ENCODE results near the gene NTRK2. TPM values are rescaled to one million over a fixed set of nuclear protein-coding genes. Genes with fewer than 3 reads are reported as not detected.

Gene NTRK2
- polyA plus RNA-seq, 1 donor (not counting 4 experiments of a cell fraction or from before 2014, with no cell fraction given) = 0.08 TPM

- FAIRE-seq = no peak
- dilution Hi-C loops (cut with MboI; ENCODE audit: extremely low pct_ligation_motif_present, low sequenced_read_pairs) = no loop called here
Measured at GRCh38 chr9:84697042-84697441, 27.5 kb downstream of the NTRK2 start.

GRCh38 chr9:84697509-84698114, 28.1 kb downstream of the NTRK2 start:
- H3K9me1 ChIP-seq (ENCODE audit: control insufficient read depth, extremely low read depth, insufficient read depth, low read length) = no peaks in the 10 kb centered on the region
- no peaks in the 10 kb centered on the region for H3K9me3 ChIP-seq (ENCODE audit: control insufficient read depth, low read depth, low read length)
- no peaks in the 10 kb centered on the region for H3K36me3 ChIP-seq (ENCODE audit: control insufficient read depth in 2 of 2, extremely low read depth in 1 of 2, insufficient read depth in 2 of 2, low read length in 2 of 2)
- DNase-seq (ENCODE audit: low read depth, low spot score) (peak; percentile 17), FAIRE-seq (peak; percentile 73)
- TF ChIP-seq CTCF (optimal IDR thresholded peaks at IDR 0.05 in 1 of 3, IDR thresholded peaks at IDR 0.05 in 1 of 3, conservative IDR thresholded peaks at IDR 0.05 in 1 of 3; ENCODE audit: extremely low read depth in 1 of 3, insufficient read depth in 2 of 3, low read length in 3 of 3) = peak; percentile 89 to 97 (median 93)
- TF ChIP-seq EZH2 (IDR thresholded peaks at IDR 0.05; ENCODE audit: low read length) = no peak
- no peak overlapping the region for H3K4me2 ChIP-seq (ENCODE audit: control insufficient read depth, extremely low read depth, insufficient read depth, low read depth, low read length)
- H2AFZ ChIP-seq (ENCODE audit: control insufficient read depth, low read length) = no peak overlapping the region
- no peaks in the 10 kb centered on the region for H3K79me2 ChIP-seq (ENCODE audit: control insufficient read depth, insufficient read depth, low read length)
- H3K9ac ChIP-seq (ENCODE audit: control insufficient read depth, extremely low read depth, insufficient read depth, low read length) = no peak overlapping the region
- no peaks in the 10 kb centered on the region for H3K4me1 ChIP-seq (ENCODE audit: control insufficient read depth, extremely low read depth, insufficient read depth, low read length)
- H3K4me3 ChIP-seq (ENCODE audit: control insufficient read depth in 2 of 3, extremely low read depth in 1 of 3, insufficient read depth in 2 of 3, low read depth in 1 of 3, low read length in 3 of 3) = no peak overlapping the region
- H4K20me1 ChIP-seq (ENCODE audit: control insufficient read depth, extremely low read depth, insufficient read depth, low read length) = no peaks in the 10 kb centered on the region
- H3K27ac ChIP-seq (ENCODE audit: control insufficient read depth, insufficient read depth, low read length) = no peak overlapping the region
- no peaks in the 10 kb centered on the region for H3K27me3 ChIP-seq (ENCODE audit: control insufficient read depth, extremely low read depth, insufficient read depth, low read length)
- dilution Hi-C loops (cut with MboI; ENCODE audit: extremely low pct_ligation_motif_present, low sequenced_read_pairs) = no loop called here

More at GRCh38 chr9:84697042-84697441, 27.5 kb downstream of the NTRK2 start:
- Histone ChIP-seq H3K4me3 (ENCODE audit: control insufficient read depth in 2 of 3, extremely low read depth in 1 of 3, insufficient read depth in 2 of 3, low read depth in 1 of 3, low read length in 3 of 3) (no peak overlapping the region), H3K4me2 (ENCODE audit: control insufficient read depth, extremely low read depth, insufficient read depth, low read depth, low read length) (no peak overlapping the region), H2AFZ (ENCODE audit: control insufficient read depth, low read length) (no peak overlapping the region), H3K4me1 (ENCODE audit: control insufficient read depth, extremely low read depth, insufficient read depth, low read length) (no peaks in the 10 kb centered on the region), H3K9ac (ENCODE audit: control insufficient read depth, extremely low read depth, insufficient read depth, low read length) (no peak overlapping the region), H3K27me3 (ENCODE audit: control insufficient read depth, extremely low read depth, insufficient read depth, low read length) (no peaks in the 10 kb centered on the region), H3K9me3 (ENCODE audit: control insufficient read depth, low read depth, low read length) (no peaks in the 10 kb centered on the region), H3K79me2 (ENCODE audit: control insufficient read depth, insufficient read depth, low read length) (no peaks in the 10 kb centered on the region), H3K27ac (ENCODE audit: control insufficient read depth, insufficient read depth, low read length) (no peak overlapping the region), H3K36me3 (ENCODE audit: control insufficient read depth in 2 of 2, extremely low read depth in 1 of 2, insufficient read depth in 2 of 2, low read length in 2 of 2) (no peaks in the 10 kb centered on the region), H4K20me1 (ENCODE audit: control insufficient read depth, extremely low read depth, insufficient read depth, low read length) (no peaks in the 10 kb centered on the region), H3K9me1 (ENCODE audit: control insufficient read depth, extremely low read depth, insufficient read depth, low read length) (no peaks in the 10 kb centered on the region)
- no peak for DNase-seq (ENCODE audit: low read depth, low spot score)
- TF ChIP-seq EZH2 (IDR thresholded peaks at IDR 0.05; ENCODE audit: low read length) (no peak), CTCF (optimal IDR thresholded peaks at IDR 0.05 in 1 of 3, IDR thresholded peaks at IDR 0.05 in 1 of 3, conservative IDR thresholded peaks at IDR 0.05 in 1 of 3; ENCODE audit: extremely low read depth in 1 of 3, insufficient read depth in 2 of 3, low read length in 3 of 3) (no peak)
